CD14-positive monocyte (primary cell): ENCODE measurements around the gene NAP1L1. TPM values are rescaled to one million over a fixed set of nuclear protein-coding genes. Genes with fewer than 3 reads are reported as not detected.

Experiments
- DNase-seq, 3 donors: peaks; one replicate each; pipeline ENCODE4 v3.0.0-alpha.2; 2011 to 2022
- H2AFZ ChIP-seq: 2 replicates; pipeline ENCODE4 v1.6.0; 2012; ENCODE audit warnings: mild to moderate bottlenecking, low read depth, low read length, inconsistent platforms; ENCODE audit not compliant: insufficient read depth, poor library complexity, severe bottlenecking
- H3K27ac ChIP-seq, 2 donors: 1 replicate in 1 of 2; 2 replicates in 1 of 2; pipeline ENCODE4 v1.5.1; 2012 to 2013; ENCODE audit warnings: low read length in 2 of 2, control low read depth in 1 of 2, inconsistent platforms in 1 of 2, low read depth in 1 of 2, mild to moderate bottlenecking in 1 of 2
- H3K27me3 ChIP-seq, 2 donors: one replicate each; pipeline versions ENCODE4 v1.6.0 to v1.6.1; 2011 to 2013; ENCODE audit warnings: low read length in 2 of 2; ENCODE audit not compliant: control insufficient read depth in 2 of 2, insufficient read depth in 2 of 2
- H3K36me3 ChIP-seq, 2 donors: replicated peaks in 1 of 2; 1 replicate in 1 of 2; 2 replicates in 1 of 2; pipeline versions ENCODE4 v1.5.1 to v1.6.1; 2012 to 2013; ENCODE audit warnings: low read length in 2 of 2, control low read depth in 1 of 2, inconsistent platforms in 1 of 2, mild to moderate bottlenecking in 1 of 2; ENCODE audit not compliant: insufficient read depth in 2 of 2, control insufficient read depth in 1 of 2
- H3K4me1 ChIP-seq, 2 donors: 1 replicate in 1 of 2; 2 replicates in 1 of 2; pipeline versions ENCODE4 v1.5.1 to v1.6.1; 2012 to 2013; ENCODE audit warnings: low read length in 2 of 2, control low read depth in 1 of 2, inconsistent platforms in 1 of 2, mild to moderate bottlenecking in 1 of 2, moderate library complexity in 1 of 2; ENCODE audit not compliant: insufficient read depth in 2 of 2, control insufficient read depth in 1 of 2
- H3K4me2 ChIP-seq: replicated peaks from 2 replicates; pipeline ENCODE3; 2012; ENCODE audit warnings: low read length, moderate library complexity, mild to moderate bottlenecking; ENCODE audit not compliant: poor library complexity, severe bottlenecking; ENCODE audit errors: extremely low read depth
- H3K4me3 ChIP-seq, 3 experiments: fragments of 200-600 bp in 1 of 3; sonication (generic) in 1 of 3; replicated peaks in 1 of 3; 1 replicate in 2 of 3; 2 replicates in 1 of 3; pipeline ENCODE4 v1.5.1; 2011 to 2013; ENCODE audit warnings: low read length in 3 of 3, mild to moderate bottlenecking in 3 of 3, control low read depth in 2 of 3, low read depth in 2 of 3, inconsistent platforms in 1 of 3, moderate library complexity in 1 of 3
- H3K79me2 ChIP-seq: 2 replicates; pipeline ENCODE4 v1.6.0; 2012; ENCODE audit warnings: mild to moderate bottlenecking, control low read depth, inconsistent platforms, low read length, moderate library complexity; ENCODE audit not compliant: insufficient read depth
- H3K9ac ChIP-seq: 2 replicates; pipeline ENCODE4 v1.6.0; 2017; ENCODE audit warnings: low read length, mild to moderate bottlenecking; ENCODE audit not compliant: insufficient read depth, poor library complexity, severe bottlenecking
- H3K9me3 ChIP-seq, 2 donors: replicated peaks in 1 of 2; 1 replicate in 1 of 2; 2 replicates in 1 of 2; pipeline versions ENCODE4 v1.5.1 to v1.6.1; 2012 to 2013; ENCODE audit warnings: low read length in 2 of 2, control low read depth in 1 of 2; ENCODE audit not compliant: control insufficient read depth in 1 of 2, insufficient read depth in 1 of 2
- H4K20me1 ChIP-seq: 2 replicates; pipeline ENCODE4 v1.6.0; 2012; ENCODE audit warnings: mild to moderate bottlenecking, low read length, control low read depth, moderate library complexity; ENCODE audit not compliant: insufficient read depth
- H3K27ac Mint-ChIP-seq, 7 donors: one replicate each; pipeline ENCODE4 v1.8.0; 2020; ENCODE audit warnings: mild to moderate bottlenecking in 7 of 7, mixed read lengths in 7 of 7, moderate library complexity in 6 of 7, inconsistent platforms in 2 of 7
- H3K27me3 Mint-ChIP-seq, 3 donors: one replicate each; pipeline ENCODE4 v1.8.0; 2021 to 2022; ENCODE audit warnings: low read depth in 3 of 3, mild to moderate bottlenecking in 3 of 3, mixed read lengths in 3 of 3, moderate library complexity in 3 of 3, inconsistent platforms in 1 of 3
- H3K36me3 Mint-ChIP-seq, 2 donors: one replicate each; pipeline ENCODE4 v1.8.0; 2020; ENCODE audit warnings: mixed read lengths in 2 of 2, inconsistent platforms in 1 of 2, mild to moderate bottlenecking in 1 of 2
- H3K4me1 Mint-ChIP-seq: one replicate; pipeline ENCODE4 v1.8.0; 2020; ENCODE audit warnings: mild to moderate bottlenecking, mixed read lengths
- H3K4me3 Mint-ChIP-seq, 2 donors: one replicate each; pipeline ENCODE4 v1.8.0; 2020; ENCODE audit warnings: mild to moderate bottlenecking in 2 of 2, mixed read lengths in 2 of 2, moderate library complexity in 1 of 2
- H3K9me3 Mint-ChIP-seq, 7 donors: one replicate each; pipeline ENCODE4 v1.8.0; 2020 to 2022; ENCODE audit warnings: mixed read lengths in 7 of 7, mild to moderate bottlenecking in 6 of 7, moderate library complexity in 6 of 7, inconsistent platforms in 2 of 7
- CTCF ChIP-seq: fragments of 200-600 bp; IDR thresholded peaks from one replicate; pipeline ENCODE4 v1.8.0; 2022; ENCODE audit warnings: antibody characterized with exemption, mild to moderate bottlenecking
- WGBS: methylation state at CpG from one replicate; pipeline ENCODE4 v1.1.5; 2013; ENCODE audit warnings: missing lambda C conversion rate; ENCODE audit not compliant: insufficient coverage; 5-methylcytosine and 5-hydroxymethylcytosine counted together
- intact Hi-C, 2 donors: fragments of 100-400 bp; cut with micrococcal nuclease; formaldehyde crosslinking; loops; one replicate each; pipeline versions ENCODE4 v1.15.0 to v1.15.1; 2023
- polyA plus RNA-seq, 3 donors: library from polyadenylated mRNA; depleted of rRNA in 1 of 3; unstranded in 2 of 3; stranded (reverse) in 1 of 3; fragments of 300-500 nt in 2 of 3; fragments of >200 nt in 1 of 3; fragmentation: Illumina TruSeq in 2 of 3; gene quantifications; 1 replicate in 2 of 3; 2 replicates in 1 of 3; pipeline ENCODE4 v1.2.3, GENCODE V29; 2012 to 2021

The NAP1L1 gene
- polyA plus RNA-seq, 3 donors = 98.3 to 164 (median 111) TPM

GRCh38 chr12:76057326-76057725, 27.2 kb downstream of the NAP1L1 start:
- peaks cover 13% of the 10 kb centered on the region for H3K79me2 ChIP-seq
- Mint-ChIP-seq H3K27ac (peak overlapping the region in 2 of 7 donors; percentile 36 to 77), H3K4me1 (peaks cover 5% of the 10 kb centered on the region), H3K9me3 (no peaks in the 10 kb centered on the region), H3K36me3 (peaks cover 67 to 81% of the 10 kb centered on the region in 2 donors), H3K27me3 (no peaks in the 10 kb centered on the region), H3K4me3 (no peak overlapping the region)
- no peak overlapping the region for H3K4me2 ChIP-seq
- no peak overlapping the region for H3K4me3 ChIP-seq
- no peaks in the 10 kb centered on the region for H3K9me3 ChIP-seq
- no peak overlapping the region for H3K27ac ChIP-seq
- H2AFZ ChIP-seq = no peak overlapping the region
- intact Hi-C loops = no loop called here
- H3K4me1 ChIP-seq = no peaks in the 10 kb centered on the region
- H4K20me1 ChIP-seq = peaks cover 11% of the 10 kb centered on the region
- H3K9ac ChIP-seq = no peak overlapping the region
- no peak for DNase-seq
- peaks cover 67 to 96% of the 10 kb centered on the region in 2 donors for H3K36me3 ChIP-seq
- no peak for TF ChIP-seq CTCF
- 93% methylated on average over 7 of the region's 7 CpGs for WGBS
- H3K27me3 ChIP-seq = no peaks in the 10 kb centered on the region

- Mint-ChIP-seq H3K36me3 (peaks cover 69 to 81% of the 10 kb centered on the region in 2 donors), H3K27me3 (no peaks in the 10 kb centered on the region), H3K4me1 (peaks cover 3% of the 10 kb centered on the region), H3K27ac (peak overlapping the region in 2 of 7 donors; percentile 29 to 31), H3K4me3 (no peak overlapping the region), H3K9me3 (no peaks in the 10 kb centered on the region)
- no peaks in the 10 kb centered on the region for H4K20me1 ChIP-seq
- no peaks in the 10 kb centered on the region for H3K4me1 ChIP-seq
- no peak overlapping the region for H3K4me3 ChIP-seq
- WGBS = no CpG with 5 or more reads among the region's 2 CpGs
- no peak for TF ChIP-seq CTCF
- H3K36me3 ChIP-seq = peaks cover 78 to 95% of the 10 kb centered on the region in 2 donors
- no peak overlapping the region for H3K27ac ChIP-seq
- H3K4me2 ChIP-seq = no peak overlapping the region
- intact Hi-C loops = no loop called here
- H3K27me3 ChIP-seq = no peaks in the 10 kb centered on the region
- no peak overlapping the region for H3K9ac ChIP-seq
- H2AFZ ChIP-seq = no peak overlapping the region
- DNase-seq = no peak
- H3K79me2 ChIP-seq = no peaks in the 10 kb centered on the region
- H3K9me3 ChIP-seq = no peaks in the 10 kb centered on the region
Observed at GRCh38 chr12:76055393-76055792, 29.1 kb downstream of the NAP1L1 start.
